K562 (cell line): Measurements from ENCODE around the gene ZCCHC14. TPM values are rescaled to one million over a fixed set of nuclear protein-coding genes. Genes with fewer than 3 reads are reported as not detected.
A peak's percentile ranks its signal among the peaks of the same experiment; 100 is the strongest.

Experiments used
- ARNT ChIP-seq, 2 experiments: fragments of 450-650 bp; IDR thresholded peaks; 2 replicates each; pipeline ENCODE4 v1.6.1; 2016; ENCODE audit warnings: mild to moderate bottlenecking in 1 of 2
- CBFB ChIP-seq: sonication (generic); formaldehyde crosslinking; IDR thresholded peaks from 2 replicates; pipeline ENCODE4 v1.4.0; 2020; ENCODE audit warnings: mild to moderate bottlenecking, missing genetic modification reagents
- HBP1 ChIP-seq: fragments of 450-650 bp; formaldehyde crosslinking; IDR thresholded peaks from 2 replicates; pipeline ENCODE4 v1.4.0; 2022; ENCODE audit warnings: missing genetic modification characterization
- HNRNPUL1 ChIP-seq: fragments of 200-400 bp; formaldehyde crosslinking; IDR thresholded peaks from 2 replicates; pipeline ENCODE4 v1.6.1; 2017; ENCODE audit warnings: low read length
- ILF3 ChIP-seq: fragments of 450-650 bp; IDR thresholded peaks from 2 replicates; pipeline ENCODE4 v1.6.1; 2018; ENCODE audit warnings: antibody characterized with exemption, mild to moderate bottlenecking, moderate library complexity, borderline replicate concordance
- MAFF ChIP-seq: IDR thresholded peaks from 2 replicates; pipeline ENCODE4 v1.6.1; 2012; ENCODE audit warnings: low read length, improper control_type of control experiment
- NCOA1 ChIP-seq: fragments of 450-650 bp; IDR thresholded peaks from 2 replicates; pipeline ENCODE4 v1.6.1; 2016; ENCODE audit warnings: low read depth
- PHB2 ChIP-seq: fragments of 450-650 bp; IDR thresholded peaks from 2 replicates; pipeline ENCODE4 v1.6.1; 2017; ENCODE audit warnings: low read depth
- PRPF4 ChIP-seq: fragments of 200-400 bp; formaldehyde crosslinking; IDR thresholded peaks from one replicate; pipeline ENCODE4 v1.6.1; 2017; ENCODE audit warnings: low read length, low read depth, mild to moderate bottlenecking; ENCODE audit not compliant: insufficient read depth, poor library complexity, severe bottlenecking
- SETDB1 ChIP-seq: IDR thresholded peaks from one replicate; pipeline ENCODE4 v1.6.1; 2012; ENCODE audit warnings: low read length, control low read depth, inconsistent platforms
- SMAD4 ChIP-seq: fragments of 250-450 bp; sonication (Bioruptor Pico); conservative IDR thresholded peaks from 2 replicates; pipeline ENCODE4 v1.8.0; 2021; ENCODE audit warnings: inconsistent platforms, mild to moderate bottlenecking, moderate library complexity
- ZBTB34 ChIP-seq: fragments of 250-450 bp; sonication (Bioruptor Pico); IDR thresholded peaks from 2 replicates; pipeline ENCODE4 v1.8.0; 2021; ENCODE audit warnings: mild to moderate bottlenecking, moderate library complexity
- ZBTB8A ChIP-seq: fragments of 450-650 bp; IDR thresholded peaks from 2 replicates; pipeline ENCODE4 v1.6.1; 2018; ENCODE audit warnings: mild to moderate bottlenecking, moderate library complexity; ENCODE audit not compliant: partially characterized antibody
- ZNF217 ChIP-seq: sonication (generic); formaldehyde crosslinking; IDR thresholded peaks from 2 replicates; pipeline ENCODE4 v1.8.0; 2022; ENCODE audit warnings: mild to moderate bottlenecking, missing genetic modification reagents
- ZNF224 ChIP-seq: sonication (generic); formaldehyde crosslinking; IDR thresholded peaks from 2 replicates; pipeline ENCODE4 v1.8.0; 2022; ENCODE audit warnings: mild to moderate bottlenecking, missing genetic modification reagents
- ZNF449 ChIP-seq: fragments of 250-450 bp; sonication (Bioruptor Pico); IDR thresholded peaks from 2 replicates; pipeline ENCODE4 v1.8.0; 2022; ENCODE audit warnings: moderate library complexity, mild to moderate bottlenecking, inconsistent platforms
- polyA plus RNA-seq, 8 experiments: library from polyadenylated mRNA; depleted of rRNA in 4 of 8; stranded (reverse) in 5 of 8; unstranded in 3 of 8; fragments of >200 nt; fragmentation: Nextera tagmentation in 2 of 8; fragmentation: Illumina TruSeq in 1 of 8; extraction: Ambion mirVana in 2 of 8; extraction: Trizol in 1 of 8; gene quantifications; 2 replicates each; pipeline versions ENCODE4 v1.2.1 to v1.2.3, GENCODE V29; 2011 to 2014; ENCODE audit warnings: inconsistent platforms in 1 of 8, missing spikeins in 1 of 8
- total RNA-seq, 7 experiments: library from RNA; depleted of rRNA in 6 of 7; stranded (reverse); fragments of >200 nt in 6 of 7; fragmentation: Illumina TruSeq in 2 of 7; extraction: Trizol in 2 of 7; gene quantifications; 2 replicates each; pipeline versions ENCODE4 v1.2.1 to v1.2.3, GENCODE V29; 2011 to 2021; ENCODE audit warnings: low replicate concordance in 1 of 7
- TF ChIP-seq, protein P1 (sequence below): fragments of 450-650 bp; IDR thresholded peaks from 2 replicates; pipeline ENCODE4 v1.6.1; 2018; ENCODE audit warnings: mild to moderate bottlenecking, low read depth; ENCODE audit not compliant: partially characterized antibody
- TF ChIP-seq, protein P2 (sequence below): sonication (generic); formaldehyde crosslinking; IDR thresholded peaks from 2 replicates; pipeline ENCODE4 v1.8.0; 2022; ENCODE audit warnings: missing genetic modification reagents, mild to moderate bottlenecking, borderline replicate concordance
- TF ChIP-seq, protein P3 (sequence below): sonication (generic); formaldehyde crosslinking; IDR thresholded peaks from 2 replicates; pipeline ENCODE4 v1.8.1; 2023; ENCODE audit warnings: mild to moderate bottlenecking, missing genetic modification reagents

ZCCHC14 gene
- total and polyA plus RNA-seq, 9 of the 15 experiments (the other 6 are each of a cell fraction or from before 2014, with no cell fraction given): 1.5 to 12.4 (median 2.9) TPM

DNA sequence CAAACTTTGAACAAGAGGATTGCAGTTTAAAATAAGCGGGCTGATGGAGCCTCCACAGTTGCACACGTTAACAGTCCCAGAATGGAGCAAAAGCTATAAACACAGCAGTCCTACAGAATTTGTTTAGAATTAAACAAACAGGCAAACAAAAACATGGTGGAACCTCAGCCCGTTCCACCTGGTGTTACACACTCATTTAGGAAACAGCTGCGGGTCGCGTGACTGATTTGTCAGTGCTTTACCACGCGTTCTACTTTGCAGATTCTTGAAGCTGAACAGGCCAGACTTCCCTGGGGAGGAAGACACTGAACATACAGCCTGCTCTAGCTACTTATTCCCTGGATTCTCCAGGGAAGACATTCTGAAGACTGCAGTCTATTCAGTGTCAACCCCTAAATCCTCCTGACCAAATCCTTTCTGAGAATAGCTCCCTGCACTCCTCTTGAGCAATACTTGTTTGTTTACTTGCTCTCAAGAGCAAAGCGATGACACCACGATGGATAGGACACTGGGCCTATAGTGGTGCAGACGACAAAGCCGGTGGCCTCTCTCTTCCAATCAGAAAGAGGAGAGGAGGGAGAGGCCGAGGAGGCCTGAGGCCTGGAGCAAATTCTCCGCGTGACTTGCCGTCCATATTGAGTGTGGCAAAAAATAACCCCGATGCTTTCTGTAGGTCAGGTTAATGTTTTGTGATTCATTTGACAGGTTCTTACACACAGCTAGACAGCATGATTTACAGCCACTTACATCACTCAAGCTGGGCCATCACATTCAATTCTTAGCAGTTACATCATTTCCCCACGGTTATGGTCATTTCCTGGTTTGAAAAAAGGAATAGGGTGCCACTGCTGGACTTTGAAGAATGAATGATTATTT is 104.6 kb downstream of the ZCCHC14 start (continued):
- TF ChIP-seq, protein P1, sequence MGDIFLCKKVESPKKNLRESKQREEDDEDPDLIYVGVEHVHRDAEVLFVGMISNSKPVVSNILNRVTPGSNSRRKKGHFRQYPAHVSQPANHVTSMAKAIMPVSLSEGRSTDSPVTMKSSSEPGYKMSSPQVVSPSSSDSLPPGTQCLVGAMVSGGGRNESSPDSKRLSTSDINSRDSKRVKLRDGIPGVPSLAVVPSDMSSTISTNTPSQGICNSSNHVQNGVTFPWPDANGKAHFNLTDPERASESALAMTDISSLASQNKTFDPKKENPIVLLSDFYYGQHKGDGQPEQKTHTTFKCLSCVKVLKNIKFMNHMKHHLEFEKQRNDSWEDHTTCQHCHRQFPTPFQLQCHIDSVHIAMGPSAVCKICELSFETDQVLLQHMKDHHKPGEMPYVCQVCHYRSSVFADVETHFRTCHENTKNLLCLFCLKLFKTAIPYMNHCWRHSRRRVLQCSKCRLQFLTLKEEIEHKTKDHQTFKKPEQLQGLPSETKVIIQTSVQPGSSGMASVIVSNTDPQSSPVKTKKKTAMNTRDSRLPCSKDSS: no peak
- TF ChIP-seq ZNF224 (no peak), PHB2 (no peak), ZBTB8A (no peak), ZBTB34 (CRISPR knock-in tag) (peak; percentile 86), SETDB1 (no peak), HBP1 (CRISPR knock-in tag) (no peak), SMAD4 (CRISPR knock-in tag) (peak; percentile 89), ILF3 (no peak), CBFB (CRISPR knock-in tag) (no peak), ZNF449 (CRISPR knock-in tag) (peak; percentile 84; the same call in 1 of the 2 replicates), HNRNPUL1 (no peak), ZNF217 (CRISPR knock-in tag) (no peak), PRPF4 (no peak), MAFF (no peak), NCOA1 (peak; percentile 80), ARNT (IDR thresholded peaks at IDR 0.05) (no peak; a peak in 1 of 4 replicates)
- TF ChIP-seq, protein P2, sequence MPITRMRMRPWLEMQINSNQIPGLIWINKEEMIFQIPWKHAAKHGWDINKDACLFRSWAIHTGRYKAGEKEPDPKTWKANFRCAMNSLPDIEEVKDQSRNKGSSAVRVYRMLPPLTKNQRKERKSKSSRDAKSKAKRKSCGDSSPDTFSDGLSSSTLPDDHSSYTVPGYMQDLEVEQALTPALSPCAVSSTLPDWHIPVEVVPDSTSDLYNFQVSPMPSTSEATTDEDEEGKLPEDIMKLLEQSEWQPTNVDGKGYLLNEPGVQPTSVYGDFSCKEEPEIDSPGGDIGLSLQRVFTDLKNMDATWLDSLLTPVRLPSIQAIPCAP (CRISPR knock-in tag): no peak
- TF ChIP-seq, protein P3, sequence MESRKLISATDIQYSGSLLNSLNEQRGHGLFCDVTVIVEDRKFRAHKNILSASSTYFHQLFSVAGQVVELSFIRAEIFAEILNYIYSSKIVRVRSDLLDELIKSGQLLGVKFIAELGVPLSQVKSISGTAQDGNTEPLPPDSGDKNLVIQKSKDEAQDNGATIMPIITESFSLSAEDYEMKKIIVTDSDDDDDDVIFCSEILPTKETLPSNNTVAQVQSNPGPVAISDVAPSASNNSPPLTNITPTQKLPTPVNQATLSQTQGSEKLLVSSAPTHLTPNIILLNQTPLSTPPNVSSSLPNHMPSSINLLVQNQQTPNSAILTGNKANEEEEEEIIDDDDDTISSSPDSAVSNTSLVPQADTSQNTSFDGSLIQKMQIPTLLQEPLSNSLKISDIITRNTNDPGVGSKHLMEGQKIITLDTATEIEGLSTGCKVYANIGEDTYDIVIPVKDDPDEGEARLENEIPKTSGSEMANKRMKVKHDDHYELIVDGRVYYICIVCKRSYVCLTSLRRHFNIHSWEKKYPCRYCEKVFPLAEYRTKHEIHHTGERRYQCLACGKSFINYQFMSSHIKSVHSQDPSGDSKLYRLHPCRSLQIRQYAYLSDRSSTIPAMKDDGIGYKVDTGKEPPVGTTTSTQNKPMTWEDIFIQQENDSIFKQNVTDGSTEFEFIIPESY (CRISPR knock-in tag): no peak
